GM19395 (cell line): Measurements from ENCODE around the gene CGB5.
"Not testable (repeated sequence)": the region's sequence is repeated elsewhere in the genome, so short reads cannot be mapped to it uniquely, and the experiment has no call there.

Experiments
- ATAC-seq: cut with Tn5 transposase; IDR thresholded peaks from one replicate; pipeline ENCODE4 v1.9.1; 2021; ENCODE audit warnings: mild to moderate bottlenecking, moderate library complexity; ENCODE audit not compliant: unreplicated experiment

Gene CGB5

GRCh38 chr19:49056902-49057596 is 13.4 kb downstream of the CGB5 start:
- ATAC-seq: not testable (repeated sequence)

GRCh38 chr19:49057636-49058234 is 14.1 kb downstream of the CGB5 start, which contains the start of gene CGB7:
TSS of gene CGB7 (minus strand) at chr19:49057749. CDS start at chr19:49055375, 2,374 bp downstream.
- no peak for ATAC-seq

- ATAC-seq: no peak
These were observed 14.9 kb downstream of the CGB5 start for GRCh38 chr19:49058562-49058961.

GRCh38 chr19:49059053-49059452 is 15.4 kb downstream of the CGB5 start:
- no peak for ATAC-seq

GRCh38 chr19:49061000-49061399 is 17.4 kb downstream of the CGB5 start:
- ATAC-seq: no peak

- no peak for ATAC-seq
These were observed 17.8 kb downstream of the CGB5 start for GRCh38 chr19:49061445-49061844.

- ATAC-seq: no peak
These were observed 20.5 kb downstream of the CGB5 start for GRCh38 chr19:49064029-49064629.

- no peak for ATAC-seq
These were observed 21.3 kb downstream of the CGB5 start, which contains the start of gene NTF4 for GRCh38 chr19:49064768-49065611. TSS of gene NTF4 (minus strand) at chr19:49064818. CDS start at chr19:49061997, 2,821 bp downstream.

- ATAC-seq: no peak
These were observed 22.4 kb downstream of the CGB5 start for GRCh38 chr19:49065905-49066512.

- ATAC-seq: no peak
These were observed 23.9 kb downstream of the CGB5 start for GRCh38 chr19:49067554-49067953.

GRCh38 chr19:49069026-49069425 is 25.4 kb downstream of the CGB5 start:
- ATAC-seq: no peak

- no peak for ATAC-seq
These were observed 26.8 kb downstream of the CGB5 start for GRCh38 chr19:49070416-49070815.

- ATAC-seq: no peak
These were observed 28.4 kb downstream of the CGB5 start for GRCh38 chr19:49071860-49072547.

- no peak for ATAC-seq
These were observed 30.1 kb downstream of the CGB5 start for GRCh38 chr19:49073514-49074378.

- ATAC-seq: not testable (repeated sequence)
These were observed 31.2 kb downstream of the CGB5 start for GRCh38 chr19:49074869-49075268.

- ATAC-seq: no peak
These were observed 36.7 kb downstream of the CGB5 start for GRCh38 chr19:49080392-49080791.

- no peak for ATAC-seq
These were observed 37.6 kb downstream of the CGB5 start for GRCh38 chr19:49081273-49081672.

GRCh38 chr19:49084206-49085019 is 40.8 kb downstream of the CGB5 start:
- no peak for ATAC-seq
